HG03064 (cell line): ENCODE data around the gene SEBOX.

Source experiments
- ATAC-seq: cut with Tn5 transposase; IDR thresholded peaks from one replicate; pipeline ENCODE4 v1.9.1; 2021; ENCODE audit warnings: low read depth; ENCODE audit not compliant: unreplicated experiment

Gene SEBOX

GRCh38 chr17:28324267-28324745 lies 40.7 kb downstream of the SEBOX start:
- ATAC-seq: no peak

- no peak for ATAC-seq
These were observed 44.6 kb downstream of the SEBOX start for GRCh38 chr17:28320215-28321061.

GRCh38 chr17:28319598-28319935 lies 45.4 kb downstream of the SEBOX start:
- no peak for ATAC-seq

GRCh38 chr17:28318759-28319597 lies 46.0 kb downstream of the SEBOX start, which contains the start of gene TMEM97:
Gene TMEM97, plus strand, starts transcription at chr17:28319200. Its CDS starts 40 bp downstream, at chr17:28319240.
- ATAC-seq: peak; percentile 83

- peak; percentile 6 for ATAC-seq
These were observed 46.8 kb downstream of the SEBOX start for GRCh38 chr17:28317966-28318758.

GRCh38 chr17:28317099-28317965 lies 47.7 kb downstream of the SEBOX start:
- no peak for ATAC-seq

- ATAC-seq: no peak
These were observed 48.9 kb downstream of the SEBOX start for GRCh38 chr17:28315846-28316705.

GRCh38 chr17:28313841-28314240 lies 51.2 kb downstream of the SEBOX start:
- ATAC-seq: no peak
